NK-92 treated with Interleukin-12 subunit alpha and Interleukin-12 subunit beta, amount 100 ng/mL, for 24 hours (cell line): ENCODE measurements around the gene ACCSL.

Experiments
- DNase-seq: peaks from one replicate; lab custom pipeline; 2025; lab: John Stamatoyannopoulos, UW

Gene ACCSL

DNA sequence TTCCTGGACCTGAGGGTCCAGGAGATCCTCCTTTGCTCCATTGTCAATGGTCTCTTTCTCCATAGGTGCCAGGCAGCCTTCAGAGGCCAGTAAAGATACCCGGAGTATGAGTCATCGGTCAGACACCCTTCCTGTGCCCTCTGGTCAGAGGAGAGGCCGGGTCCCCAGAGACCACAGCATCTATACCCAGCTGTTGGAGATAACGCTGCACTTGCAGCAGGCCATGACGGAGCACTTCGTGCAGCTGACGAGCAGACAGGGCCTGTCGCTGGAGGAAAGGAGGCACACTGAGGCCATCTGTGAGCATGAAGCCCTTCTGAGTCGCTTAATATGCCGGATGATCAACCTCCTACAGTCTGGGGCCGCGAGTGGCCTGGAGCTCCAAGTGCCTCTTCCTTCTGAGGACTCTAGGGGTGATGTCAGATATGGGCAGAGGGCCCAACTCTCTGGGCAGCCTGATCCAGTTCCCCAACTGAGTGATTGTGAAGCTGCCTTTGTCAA is at the start of gene ACCSL:
TSS of gene ACCSL (plus strand) at position 51 of the 501 bp plus-strand sequence. CDS start at position 107, 56 bp downstream.
- no peak for DNase-seq

DNA sequence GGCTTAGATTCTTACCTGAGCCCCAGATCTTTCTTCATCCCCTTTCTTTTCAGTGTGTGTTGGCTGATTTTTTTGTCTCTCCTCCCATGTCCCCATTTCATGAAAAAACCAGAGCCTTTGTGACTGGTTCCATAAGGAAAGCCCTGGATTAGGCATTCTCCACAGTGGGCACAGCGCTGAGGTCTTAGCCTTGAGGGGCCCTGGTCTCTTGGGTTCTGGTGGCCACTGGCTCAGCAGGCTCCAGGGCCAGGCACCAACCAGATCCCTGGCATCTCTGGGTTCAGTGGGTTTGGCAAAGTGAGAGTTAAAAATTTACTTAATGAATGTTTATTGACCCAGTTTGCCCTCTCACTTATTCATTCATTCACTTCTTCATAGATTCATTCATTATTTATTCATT is 49.5 kb upstream of the ACCSL start:
- DNase-seq = no peak

DNA sequence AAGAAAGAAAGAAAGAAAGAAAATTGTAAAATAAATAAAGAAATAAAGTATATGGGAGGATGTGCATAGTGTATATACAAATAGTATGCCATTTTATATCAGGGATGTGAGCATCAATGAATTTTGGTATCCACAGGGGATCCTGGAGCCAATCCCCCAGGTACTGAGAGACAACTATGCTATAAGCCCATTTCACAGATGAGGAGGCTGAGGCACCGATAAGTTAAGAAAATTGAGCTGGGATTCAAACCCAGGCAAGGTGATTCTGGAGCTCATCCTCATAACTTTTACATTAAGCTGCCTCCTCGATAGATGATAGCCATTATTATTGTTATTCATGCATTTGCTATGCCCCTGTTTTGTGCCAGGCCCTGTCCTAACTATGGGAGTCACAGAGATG is 47.0 kb upstream of the ACCSL start:
- no peak for DNase-seq

DNA sequence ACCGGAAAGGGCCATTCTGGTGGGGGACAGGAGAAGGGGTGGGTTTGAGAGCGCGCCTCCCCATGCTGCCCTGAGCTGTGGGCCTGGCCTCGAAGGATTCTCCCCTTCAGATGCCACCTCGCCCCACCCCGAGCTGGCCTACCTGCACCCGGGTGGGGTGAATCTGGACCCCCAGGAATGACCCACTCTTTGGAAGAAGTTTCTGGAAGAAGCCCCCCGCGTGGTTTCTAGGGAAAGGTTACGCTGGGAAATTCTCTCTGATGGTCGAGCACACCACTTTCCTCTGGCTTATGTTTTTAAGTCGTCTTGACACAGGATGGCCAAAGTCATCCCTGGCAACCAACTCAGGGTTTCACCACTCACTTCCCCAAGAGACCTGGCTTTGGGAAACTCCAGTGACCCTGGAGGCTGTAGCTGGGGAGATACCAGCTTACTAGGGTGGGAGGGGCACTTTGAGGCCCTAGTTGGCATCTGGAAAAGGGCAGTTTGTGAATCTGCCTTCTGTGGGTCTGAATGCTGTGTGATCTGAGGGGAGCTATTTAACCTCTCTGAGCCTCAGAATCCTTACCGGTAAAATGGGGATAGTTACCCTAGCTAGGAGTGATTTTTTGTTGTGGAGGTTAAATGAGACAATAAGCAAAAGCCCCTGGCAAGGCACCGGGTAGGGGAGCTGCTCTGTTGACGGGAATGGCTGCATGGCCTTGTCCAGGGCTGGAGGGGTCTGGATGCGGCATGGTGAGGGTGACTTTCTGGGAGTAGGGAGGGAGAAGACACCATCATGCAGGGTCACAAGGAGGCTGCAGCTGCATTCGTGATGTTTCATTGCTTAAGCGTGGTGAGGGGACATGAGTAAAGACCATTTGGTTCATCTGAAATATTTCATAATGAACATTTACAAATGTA is 45.3 kb upstream of the ACCSL start:
- DNase-seq = no peak

DNA sequence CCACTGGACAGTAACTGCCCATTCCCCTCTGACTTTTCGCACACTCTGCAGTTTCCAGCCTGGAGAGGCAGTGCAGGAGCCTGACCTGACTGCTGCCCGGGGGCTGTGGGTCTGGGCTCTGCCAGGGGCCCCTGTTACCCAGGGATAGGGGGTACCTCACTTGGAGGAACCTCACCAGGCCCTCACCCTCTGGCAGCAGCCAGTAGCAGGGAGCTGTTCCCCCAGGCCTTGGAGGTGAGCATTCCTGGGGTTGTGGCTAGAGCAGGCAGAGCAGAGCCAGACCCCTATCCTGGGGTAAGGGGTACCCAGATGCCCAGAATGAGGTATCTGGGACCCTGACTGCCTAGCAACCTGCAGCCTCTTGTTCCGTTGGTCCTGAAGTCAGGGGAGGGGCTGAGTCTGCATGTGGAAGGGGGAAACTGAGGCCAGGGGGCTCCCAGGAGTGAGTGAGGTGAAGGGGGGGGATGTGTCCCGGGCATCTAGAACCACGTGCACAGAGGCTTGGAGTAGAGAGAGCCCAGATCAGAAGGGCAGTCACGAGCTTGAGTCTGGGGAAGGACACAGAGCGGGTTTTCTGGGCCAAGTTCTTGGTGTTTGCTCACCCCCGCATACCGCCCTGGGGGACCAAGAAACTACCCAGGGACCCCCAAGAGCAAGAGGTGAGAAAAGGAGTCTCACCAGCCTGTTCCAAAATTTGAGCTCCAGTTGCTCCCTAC is 43.9 kb upstream of the ACCSL start:
- DNase-seq = no peak

DNA sequence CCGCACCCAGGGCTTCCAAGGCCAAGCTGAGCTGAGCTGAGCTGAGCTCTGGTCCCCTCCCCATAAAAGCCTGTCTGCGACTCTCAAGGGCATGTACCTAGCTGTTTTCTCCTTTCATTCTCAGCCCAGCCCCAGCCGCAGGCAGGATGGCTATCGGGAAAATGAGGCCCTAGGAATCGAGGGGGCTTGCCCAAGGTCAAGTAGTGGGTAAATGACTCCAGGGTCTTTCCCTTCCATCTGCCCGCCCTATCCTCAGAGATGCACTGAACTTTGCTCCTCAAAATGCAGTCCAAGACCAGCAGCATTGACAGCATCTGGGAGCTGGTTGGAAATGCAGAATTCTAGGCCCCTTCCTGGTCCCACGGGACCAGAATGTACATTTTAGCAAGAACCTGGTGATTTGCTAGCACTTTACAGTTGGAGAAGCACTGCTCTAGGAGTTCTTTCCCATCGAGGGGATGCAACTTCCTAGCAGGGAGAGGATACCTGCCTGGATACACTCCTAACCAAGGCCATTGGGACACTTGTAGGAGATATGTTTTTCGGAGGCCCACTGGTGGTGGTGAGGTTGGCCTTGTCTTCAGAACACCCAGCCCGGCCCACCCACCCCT is 43.2 kb upstream of the ACCSL start:
- DNase-seq = no peak

DNA sequence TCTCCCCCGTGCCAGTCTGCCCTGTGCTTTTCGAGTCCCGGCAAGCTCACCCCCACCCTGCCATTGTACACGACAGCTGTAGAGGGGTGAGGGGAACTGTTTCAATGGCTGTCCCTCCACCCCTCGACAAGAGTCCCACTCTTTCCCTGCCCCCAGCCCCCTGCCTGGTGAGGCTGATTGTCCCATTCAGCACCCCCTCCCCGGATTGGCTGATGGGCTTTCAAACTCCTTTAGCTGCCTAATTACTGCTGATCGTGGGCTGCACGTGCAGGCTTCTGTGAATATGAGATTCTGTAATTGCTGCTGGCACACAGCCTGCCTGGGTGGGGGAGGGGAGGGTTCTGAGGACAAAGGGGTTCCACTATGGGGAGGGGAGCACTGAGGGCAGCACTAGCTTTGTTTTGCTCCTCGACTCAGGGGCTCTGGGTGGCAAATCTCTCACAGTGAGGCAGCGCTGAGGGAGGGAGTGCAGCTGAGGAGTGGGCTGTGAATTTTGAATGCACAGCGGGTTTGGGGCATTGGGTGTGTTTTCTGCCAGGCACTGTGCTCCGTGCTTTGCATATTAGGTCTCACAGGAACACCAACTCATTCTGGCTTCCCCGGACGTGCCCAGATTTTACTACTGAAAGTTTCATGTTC is 42.6 kb upstream of the ACCSL start:
- no peak for DNase-seq

DNA sequence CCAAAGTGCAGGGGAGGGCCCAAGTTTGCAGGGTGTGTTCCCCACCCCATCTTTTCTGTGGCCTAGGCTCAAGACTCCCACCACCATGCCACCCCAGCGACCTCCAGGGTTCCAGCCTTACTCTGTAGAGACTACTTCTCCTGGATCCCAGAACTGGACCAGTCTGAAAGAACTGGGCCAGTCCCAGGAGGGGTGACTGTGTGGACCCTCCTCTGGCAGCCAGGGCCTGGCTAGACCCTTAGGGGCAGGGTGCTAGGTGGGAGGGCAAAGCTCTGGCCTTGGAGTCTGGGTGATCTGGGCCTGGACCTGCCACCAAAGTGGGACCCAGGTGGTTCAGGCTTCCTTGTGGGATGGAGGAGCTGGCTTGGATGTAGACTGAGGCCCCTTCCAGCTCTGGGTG is 41.8 kb upstream of the ACCSL start:
- DNase-seq = no peak

DNA sequence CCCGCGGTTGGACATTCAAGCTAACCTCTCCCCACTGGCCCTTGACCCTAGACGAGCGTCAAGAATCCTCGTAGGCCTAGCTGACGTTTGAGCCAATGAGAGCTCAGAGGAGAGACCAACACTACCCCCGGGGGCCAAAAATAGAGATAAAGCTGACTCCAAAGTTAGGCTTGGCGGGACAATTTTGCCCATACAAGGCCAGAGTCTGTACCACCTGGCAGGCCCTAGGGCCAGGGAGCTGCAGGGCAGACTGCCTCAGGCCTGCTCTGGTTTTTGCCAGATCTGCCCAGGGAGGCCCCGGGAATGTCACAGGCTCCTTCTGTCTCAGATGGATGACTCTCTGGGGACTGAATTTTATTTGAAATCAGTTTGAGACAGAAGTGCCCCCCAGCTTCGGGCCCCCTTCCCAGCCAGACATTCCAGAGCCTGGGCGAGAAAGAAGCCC is 40.8 kb upstream of the ACCSL start:
- DNase-seq = no peak

DNA sequence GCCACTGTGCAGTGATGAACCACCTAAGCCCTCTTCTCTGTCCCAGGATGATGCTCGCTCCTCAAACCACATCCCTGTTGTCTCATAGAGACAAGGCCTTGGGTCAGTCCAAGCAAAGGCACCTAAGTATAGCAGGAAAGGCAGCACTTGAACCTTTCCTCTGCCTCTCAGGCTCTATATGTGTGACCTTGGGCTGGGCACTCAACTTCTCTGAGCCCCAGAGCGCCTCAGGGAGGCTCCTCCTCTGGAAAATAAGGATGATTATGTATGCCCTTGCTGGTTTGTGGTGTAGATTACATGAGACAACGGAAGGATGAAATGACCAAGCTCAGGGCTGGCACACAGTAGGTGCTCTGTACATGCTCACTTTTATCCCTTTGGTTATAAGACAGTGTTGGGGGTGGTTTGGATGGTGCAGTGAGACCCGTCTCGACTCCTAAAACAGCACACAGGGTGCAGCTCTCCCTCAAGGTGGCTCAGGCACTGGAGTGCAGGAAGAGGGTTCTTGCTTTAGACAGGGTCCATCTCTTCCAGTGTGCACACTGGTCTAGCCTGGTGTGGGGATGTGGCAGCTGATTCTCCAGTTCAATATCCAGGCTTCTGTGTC is 40.2 kb upstream of the ACCSL start:
- no peak for DNase-seq

DNA sequence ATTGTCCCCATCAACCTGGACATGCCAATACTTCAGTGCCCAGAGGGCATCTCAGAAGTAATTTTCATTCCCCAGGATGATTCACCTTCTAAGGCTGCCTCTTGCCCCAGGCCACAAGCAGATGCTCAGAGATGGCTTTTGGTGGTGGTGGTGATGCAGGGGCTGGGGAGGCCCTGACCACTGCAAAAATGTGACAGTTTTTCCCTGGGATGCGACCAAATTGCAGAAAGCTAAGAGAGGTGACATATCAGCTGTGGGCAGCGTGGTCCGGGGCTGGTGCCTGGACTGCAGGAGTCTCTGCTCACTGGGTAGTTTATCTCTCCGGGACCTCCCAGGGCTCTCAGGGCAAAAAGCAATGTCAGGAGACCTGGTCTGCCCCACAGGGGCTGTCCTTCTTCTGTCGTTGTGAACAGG is 39.7 kb upstream of the ACCSL start:
- DNase-seq = no peak

DNA sequence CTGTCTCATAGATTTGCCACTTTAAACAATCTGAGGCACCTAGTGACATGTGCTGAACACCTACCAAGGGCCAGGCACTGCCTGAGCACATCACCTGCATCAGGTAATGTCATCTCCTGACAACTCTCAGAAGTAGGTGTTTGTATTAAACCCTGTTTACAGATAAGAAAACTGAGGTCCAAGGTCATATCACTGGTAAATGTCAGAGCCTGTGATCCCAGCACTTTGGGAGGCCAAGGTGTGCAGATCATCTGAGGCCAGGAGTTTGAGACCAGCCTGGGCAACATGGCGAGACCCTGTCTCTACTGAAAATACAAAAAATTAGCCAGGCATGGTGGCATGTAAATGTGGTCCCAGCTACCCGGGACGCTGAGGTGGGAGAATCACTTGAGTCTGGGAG is 39.1 kb upstream of the ACCSL start:
- DNase-seq = no peak

DNA sequence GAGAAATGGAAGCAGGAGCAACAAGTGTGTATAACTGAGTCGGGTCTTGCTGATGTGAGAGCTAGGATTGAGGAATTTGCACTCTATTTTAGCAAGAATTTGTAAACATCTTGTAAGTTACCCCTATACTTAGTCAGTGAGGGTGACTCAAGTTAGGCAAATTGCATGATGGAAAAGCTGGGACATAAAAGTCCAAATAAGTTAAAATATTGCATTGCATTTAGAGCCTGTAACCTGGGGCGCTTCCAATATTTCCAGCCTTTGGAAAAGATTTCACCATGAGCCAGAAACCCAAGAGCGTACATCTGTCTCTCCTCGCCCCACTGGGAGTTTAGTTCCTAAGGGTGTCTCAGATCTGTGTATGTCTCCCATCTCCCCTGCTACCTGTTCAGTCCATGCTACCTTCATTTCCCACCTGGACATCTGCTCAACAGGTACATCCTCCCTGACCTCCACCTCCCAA is 37.0 kb upstream of the ACCSL start:
- DNase-seq = no peak

DNA sequence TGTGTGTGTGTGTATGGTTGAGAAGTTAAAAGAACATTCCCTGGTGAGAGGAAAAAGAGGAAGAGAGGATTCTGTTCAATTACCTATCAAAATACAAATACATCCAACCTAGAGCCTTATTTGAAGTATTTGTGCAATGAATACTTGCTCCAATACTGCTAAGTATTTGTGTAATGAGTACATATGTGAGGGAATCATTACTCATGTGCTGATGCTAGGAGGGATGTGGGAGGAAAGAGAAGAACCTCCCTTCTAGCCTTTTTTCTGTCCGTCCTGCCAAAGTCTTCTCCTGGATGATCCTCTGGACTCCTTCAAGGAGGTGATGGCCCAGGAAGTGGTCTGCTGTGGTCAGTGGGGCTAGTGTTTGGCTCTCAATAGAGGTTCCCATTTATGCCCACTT is 36.0 kb upstream of the ACCSL start:
- no peak for DNase-seq

DNA sequence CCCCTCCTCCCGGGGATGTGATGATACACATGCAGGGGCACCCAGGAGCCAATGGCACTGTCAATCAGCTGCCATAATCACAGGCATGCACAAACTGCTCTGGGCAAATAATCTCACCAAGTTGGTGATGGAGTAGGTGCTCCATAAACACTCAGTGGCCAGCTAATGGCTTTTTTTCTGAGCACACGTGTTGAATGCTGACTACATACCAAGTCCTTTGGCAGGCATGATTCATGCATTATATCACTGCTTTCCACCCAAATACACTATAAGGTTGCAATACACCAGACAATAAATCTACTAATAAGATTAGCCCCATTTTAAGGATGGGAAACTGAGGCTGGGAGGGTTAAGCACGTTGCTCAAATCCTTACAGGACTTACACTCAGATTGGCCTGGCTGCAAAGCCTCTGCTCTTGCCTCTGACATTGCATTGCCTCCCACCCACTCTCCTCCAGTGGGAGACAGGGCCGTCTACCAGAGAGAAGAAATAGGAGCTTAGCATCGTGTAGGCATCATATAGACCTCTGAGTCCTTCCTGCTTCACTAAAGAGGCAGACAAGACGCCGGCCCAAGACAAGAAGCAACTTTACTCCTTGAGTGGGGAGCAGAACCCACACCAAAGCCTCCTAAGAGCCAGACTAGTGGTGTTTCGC is 32.7 kb upstream of the ACCSL start:
- no peak for DNase-seq

DNA sequence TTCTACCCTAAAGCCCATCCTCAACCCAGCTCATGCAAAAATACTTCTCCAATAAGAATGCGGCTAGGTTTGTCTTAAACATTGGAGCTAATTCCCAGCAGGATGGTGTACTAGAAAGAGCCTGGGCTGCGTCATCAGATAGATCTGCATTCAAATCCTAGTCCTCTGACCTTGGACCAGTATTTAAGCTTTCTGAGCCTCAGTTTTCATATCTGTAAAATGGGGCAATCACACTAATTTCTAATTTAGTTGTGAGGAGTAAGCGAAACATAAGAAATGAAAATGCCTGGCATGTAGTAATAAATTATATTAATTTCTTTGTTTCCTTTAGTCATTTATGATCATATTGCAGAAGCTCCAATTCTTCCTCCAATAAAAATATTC is 32.2 kb upstream of the ACCSL start:
- DNase-seq = no peak

DNA sequence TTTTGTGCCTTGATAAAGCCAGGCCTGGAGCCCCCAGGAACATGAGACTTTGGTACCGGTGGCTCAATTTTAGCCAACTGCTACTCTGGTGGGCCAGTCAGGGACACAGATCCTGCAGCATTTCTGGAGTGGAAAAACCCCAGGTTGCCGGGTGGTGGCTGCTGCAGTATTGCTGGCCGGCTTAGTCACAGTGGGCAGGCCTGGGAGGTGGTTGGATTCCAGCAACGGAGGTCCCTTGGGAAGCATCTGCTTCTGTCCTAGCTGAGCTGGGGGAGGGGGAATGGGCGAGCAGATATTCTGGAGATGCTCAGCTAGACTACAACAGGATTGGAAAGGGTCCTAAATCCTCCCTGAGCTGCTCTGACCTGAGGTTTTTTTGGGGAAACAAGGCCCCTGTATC is 31.6 kb upstream of the ACCSL start:
- DNase-seq = no peak

DNA sequence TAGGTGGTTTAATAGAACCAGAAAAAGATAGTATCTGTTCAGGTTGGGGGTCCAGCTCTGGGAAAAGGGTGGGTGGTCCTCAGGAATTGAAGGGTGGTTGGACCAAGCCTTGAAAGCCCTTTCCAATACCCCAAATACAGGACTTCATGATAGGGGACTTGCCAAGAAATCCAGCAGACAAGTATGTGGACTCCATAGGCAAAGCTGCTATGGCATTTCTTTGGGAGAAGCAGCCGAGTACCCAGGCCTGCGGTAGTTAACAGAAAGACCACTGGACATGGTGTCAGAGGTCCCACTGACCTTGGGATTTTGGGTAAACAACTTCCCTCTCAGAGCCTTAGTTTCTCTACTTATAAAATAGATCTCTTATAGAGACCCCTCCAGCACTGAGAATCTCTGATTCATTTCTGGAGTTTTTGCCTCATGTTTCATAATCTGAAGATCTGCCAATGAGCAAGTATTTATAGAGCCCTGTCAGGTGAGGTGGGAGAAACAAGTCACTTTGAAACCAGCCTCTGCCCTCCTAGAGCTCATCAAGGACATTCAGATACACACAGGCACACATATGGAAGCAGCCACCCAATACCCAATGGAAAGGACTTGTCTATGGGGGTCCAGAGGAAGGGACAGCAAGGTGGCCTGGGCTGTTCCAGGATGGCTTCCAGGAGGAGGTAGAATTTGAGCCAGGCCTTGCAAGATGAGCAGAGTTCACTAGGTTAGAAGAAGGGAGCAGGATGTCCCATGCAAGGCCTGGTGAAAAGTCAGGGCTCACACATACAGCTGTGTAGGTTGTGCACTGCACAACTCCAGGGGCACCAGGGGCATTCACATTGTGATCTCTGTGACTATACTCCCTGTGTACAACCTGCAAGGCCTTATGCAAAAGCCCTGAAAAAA is 31.0 kb upstream of the ACCSL start:
- DNase-seq = no peak

DNA sequence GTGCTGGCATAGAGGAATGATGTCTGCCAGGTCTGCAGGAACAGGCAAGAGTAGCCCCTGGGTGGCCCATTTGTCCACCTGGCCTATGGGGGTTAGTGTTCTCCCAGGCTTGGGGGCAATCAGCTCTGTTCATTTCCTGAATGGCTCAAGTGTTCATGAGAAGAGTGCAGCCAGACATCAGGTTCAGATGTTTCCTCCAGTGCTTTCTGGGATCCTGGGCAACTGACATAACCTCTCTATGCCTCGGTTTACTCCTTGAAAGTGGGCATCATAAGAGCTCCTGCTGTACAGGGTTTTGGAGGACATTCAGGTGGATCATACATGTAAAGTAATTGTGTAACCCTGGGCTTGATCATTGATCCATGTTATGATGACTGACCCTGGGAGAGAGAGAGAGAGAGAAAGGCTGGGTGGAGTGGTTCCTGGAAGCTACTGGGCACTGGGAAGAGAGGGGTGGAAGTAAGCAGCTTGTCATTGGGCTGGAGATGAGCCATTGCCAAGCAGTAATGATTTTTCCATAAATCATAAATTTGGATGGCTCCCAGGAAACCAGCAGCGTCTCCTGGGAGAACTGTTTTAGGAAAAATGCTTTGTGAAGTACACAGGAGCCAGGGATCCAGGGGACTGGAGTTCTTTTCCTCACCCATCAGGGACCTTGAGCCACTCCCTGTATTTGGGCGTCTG is 30.2 kb upstream of the ACCSL start:
- DNase-seq = no peak

DNA sequence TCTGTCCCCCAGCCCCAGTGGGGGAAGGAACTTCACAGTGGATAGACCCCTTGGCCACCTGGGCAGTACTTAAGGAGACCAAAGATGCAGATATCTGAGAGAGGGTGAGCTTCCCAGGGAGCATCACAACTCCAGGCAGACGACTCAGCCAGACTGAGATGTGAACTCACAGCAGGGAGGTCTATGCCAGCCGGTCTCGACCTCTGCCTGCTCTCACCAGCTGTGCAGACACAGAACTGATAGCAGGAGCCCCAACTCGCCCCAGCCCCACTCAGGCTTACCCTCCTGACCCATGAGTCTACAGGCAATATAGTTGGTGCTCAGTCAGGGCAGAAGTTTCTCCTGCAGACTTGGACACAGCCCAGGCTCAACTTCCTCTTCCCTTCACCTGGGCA is 29.7 kb upstream of the ACCSL start:
- no peak for DNase-seq
